Activated naive CD4-positive, alpha-beta T cell treated with anti-CD3 and anti-CD28 coated beads, Interleukin-2, amount 50 U/mL, for 72 hours (primary cell): ENCODE results near the gene UBE2N. TPM values are rescaled to one million over a fixed set of nuclear protein-coding genes. Genes with fewer than 3 reads are reported as not detected.
"Not testable (repeated sequence)": the region's sequence is repeated elsewhere in the genome, so short reads cannot be mapped to it uniquely, and the experiment has no call there.

Experiments
- ATAC-seq, 2 donors: fragments of 150-1000 bp; cut with Tn5 transposase; 2 replicates each; pipeline ENCODE4 v1.10.0; 2021; ENCODE audit warnings: mild to moderate bottlenecking in 2 of 2, moderate library complexity in 2 of 2
- DNase-seq, 2 donors: peaks; one replicate each; pipeline ENCODE4 v3.0.0; 2021 to 2022; ENCODE audit warnings: low spot score in 2 of 2
- H3K27ac Mint-ChIP-seq, 2 donors: one replicate each; pipeline ENCODE4 v1.8.0; 2022; ENCODE audit warnings: mild to moderate bottlenecking in 2 of 2, mixed read lengths in 2 of 2
- H3K36me3 Mint-ChIP-seq, 2 donors: one replicate each; pipeline ENCODE4 v1.8.0; 2022; ENCODE audit warnings: mixed read lengths in 2 of 2
- H3K9me3 Mint-ChIP-seq, 2 donors: one replicate each; pipeline ENCODE4 v1.8.0; 2022; ENCODE audit warnings: mixed read lengths in 2 of 2
- total RNA-seq, 2 donors: library from RNA; stranded (reverse); gene quantifications; one replicate each; pipeline ENCODE4 v1.2.3, GENCODE V29; 2022

Gene UBE2N
- total RNA-seq, 2 donors from 2014 or later: 164 to 188 TPM

DNA sequence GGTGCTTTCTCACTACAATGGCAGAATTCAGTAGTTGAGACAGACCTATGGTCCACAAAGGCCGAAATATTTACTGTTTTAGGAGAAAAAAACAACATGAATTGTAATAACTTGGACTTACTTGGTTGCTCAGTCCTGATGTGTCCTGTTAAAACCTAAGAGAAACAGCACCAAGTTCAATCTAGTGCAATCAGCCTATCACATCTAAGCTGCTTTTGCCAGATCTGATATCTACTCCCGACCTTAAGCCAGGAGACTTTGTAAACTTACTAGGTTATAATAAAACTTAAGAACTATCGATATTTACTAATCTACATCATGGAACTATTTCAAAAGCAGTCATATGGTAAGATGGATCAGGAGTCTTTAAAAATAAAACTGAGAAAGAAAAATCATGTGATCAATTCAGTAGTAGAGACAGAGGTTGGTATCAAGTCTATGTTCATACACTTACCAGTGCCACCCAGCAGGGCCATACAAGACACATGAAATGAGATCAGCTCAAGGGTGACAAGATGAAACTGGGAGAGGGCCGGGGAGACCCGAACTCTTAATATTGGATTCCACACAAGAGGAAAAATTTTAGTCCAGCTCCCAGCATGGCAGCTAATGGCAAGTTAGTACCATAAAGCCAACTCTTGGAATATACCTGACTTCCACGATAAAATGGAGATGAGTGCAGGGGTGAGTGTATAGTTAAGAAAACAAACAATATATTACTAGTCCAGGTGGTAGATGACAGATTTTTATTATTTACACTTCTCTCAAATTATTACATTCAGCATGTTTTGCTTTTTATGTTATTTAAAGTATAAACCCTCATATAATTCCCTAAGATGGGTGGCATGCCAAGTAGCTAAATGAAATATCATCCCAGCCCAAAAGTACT is 36.5 kb downstream of the UBE2N start:
- peak overlapping the region; percentile 10 to 63 for H3K27ac Mint-ChIP-seq
- ATAC-seq: no peak

DNA sequence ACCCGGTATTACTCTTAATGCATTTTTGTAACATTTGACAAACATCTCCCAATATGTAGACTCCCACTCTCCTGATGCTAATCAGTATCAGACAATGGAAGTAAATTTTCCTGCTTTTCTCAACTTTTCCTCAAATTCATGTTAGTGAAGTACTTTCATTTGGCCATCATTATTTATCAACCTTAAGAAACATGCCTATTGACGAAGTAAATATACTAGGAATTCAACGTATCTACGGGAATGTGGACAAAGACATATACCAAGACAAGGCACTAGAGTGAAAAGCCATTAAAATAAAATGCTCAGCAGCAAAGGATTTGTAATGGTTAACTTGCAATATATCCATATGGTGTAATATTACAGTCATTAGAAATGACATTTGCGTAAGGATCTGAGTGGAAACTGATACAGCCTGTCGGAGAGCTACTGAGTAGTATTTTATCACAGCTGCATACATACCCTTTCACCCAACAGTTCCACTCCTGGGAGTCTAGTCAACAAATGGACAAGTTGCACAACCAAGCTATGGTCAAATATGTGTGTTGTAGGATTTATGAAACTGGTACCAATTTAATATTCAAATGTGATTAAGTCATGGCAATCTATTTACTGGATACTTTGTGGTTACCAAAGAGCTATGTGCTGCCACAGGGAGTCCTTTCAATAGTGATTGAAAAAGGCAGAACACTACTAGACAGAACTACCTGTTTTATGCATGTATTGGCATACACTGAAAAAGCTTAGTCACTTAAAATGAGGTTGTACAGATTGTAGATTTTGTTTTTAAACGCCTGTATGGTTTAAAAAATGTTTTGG is 37.6 kb downstream of the UBE2N start:
- H3K9me3 Mint-ChIP-seq: no peaks in the 10 kb centered on the region
- no peak for DNase-seq
- ATAC-seq: no peak
- H3K36me3 Mint-ChIP-seq: peaks cover 0 to 24% of the 10 kb centered on the region in 2 donors
- H3K27ac Mint-ChIP-seq: peak overlapping the region in 1 of 2 donors; percentile 63

More for the DNA sequence above, 36.5 kb downstream of the UBE2N start:
- Mint-ChIP-seq H3K36me3 (peaks cover 0 to 30% of the 10 kb centered on the region in 2 donors), H3K9me3 (no peaks in the 10 kb centered on the region)
- DNase-seq: no peak

DNA sequence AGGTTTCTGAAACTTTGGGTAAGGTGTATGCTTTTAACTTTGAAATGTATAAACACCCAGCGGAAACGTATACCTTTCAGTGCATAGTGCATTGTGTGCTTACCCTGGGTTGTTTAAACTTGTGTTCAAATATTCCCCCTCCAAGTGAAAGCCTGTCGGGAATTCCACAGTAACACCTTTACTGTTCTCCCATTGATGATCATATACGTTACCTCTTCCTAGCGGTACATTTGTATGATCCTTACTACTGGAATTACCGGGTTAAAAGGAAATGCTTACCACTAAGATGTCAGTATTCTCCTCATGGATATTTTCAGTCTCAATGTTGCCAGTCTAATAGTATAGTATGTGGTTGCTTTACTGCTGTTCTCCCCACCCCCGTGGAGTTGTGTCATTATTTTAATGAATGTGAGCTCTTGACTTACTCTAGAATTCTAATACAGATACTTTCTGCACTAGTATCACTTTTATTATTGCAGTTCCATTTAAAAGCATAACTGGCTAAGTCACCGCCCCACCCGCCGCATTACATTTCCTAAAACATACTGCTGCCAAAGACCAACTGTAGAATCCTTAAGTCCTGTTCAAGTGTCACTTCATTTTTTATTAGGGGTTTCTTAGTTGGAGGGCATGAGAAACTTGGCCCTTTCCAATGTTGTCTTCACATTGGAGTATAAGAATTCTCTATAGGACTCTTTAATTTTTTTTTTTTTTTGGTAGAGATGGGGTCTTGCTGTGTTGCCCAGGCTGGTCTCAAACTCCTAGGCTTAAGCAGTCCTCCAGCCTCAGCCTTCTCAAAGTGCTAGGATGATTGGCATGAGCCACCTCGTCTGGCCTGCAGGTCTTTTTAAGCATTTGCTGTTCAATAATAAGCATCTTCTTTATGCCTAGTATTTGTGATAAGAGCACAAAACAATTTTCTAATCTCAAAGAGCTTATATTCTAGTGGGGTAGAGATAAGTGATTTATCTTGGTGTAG is 39.1 kb downstream of the UBE2N start:
- Mint-ChIP-seq H3K27ac (peak overlapping the region; percentile 6 to 65), H3K36me3 (peaks cover 4 to 14% of the 10 kb centered on the region in 2 donors), H3K9me3 (no peaks in the 10 kb centered on the region)
- peak in 1 of 2 donors; percentile 45 for ATAC-seq
- no peak for DNase-seq

DNA sequence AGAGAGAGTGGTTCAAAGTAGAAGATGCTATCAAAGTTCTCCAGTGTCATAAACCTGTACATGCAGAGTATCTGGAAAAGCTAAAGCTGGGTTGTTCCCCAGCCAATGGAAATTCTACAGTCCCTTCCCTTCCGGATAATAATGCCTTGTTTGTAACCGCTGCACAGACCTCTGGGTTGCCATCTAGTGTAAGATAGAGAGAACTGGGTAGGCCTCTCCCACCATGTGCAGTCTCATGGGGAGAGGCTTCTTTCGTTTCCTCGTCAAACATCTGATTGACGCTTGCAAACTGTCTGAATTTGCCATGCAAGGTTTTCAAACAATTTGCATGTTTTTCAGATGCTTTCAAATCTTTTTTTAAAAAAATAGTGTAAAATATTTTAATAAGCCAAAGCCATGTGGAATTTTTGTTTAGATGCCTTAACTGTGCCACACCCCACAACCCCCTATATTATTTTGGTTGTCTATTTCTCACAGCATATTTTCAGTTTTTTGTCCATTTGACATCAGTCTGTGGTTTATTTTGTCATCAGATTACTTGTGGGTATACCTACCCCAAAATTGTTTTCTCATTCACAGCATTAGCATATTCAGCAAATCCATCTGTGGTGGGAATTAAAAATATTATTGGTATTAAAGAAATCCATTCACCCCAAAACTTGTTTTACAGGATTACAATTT is 42.4 kb downstream of the UBE2N start:
- peak; percentile 92 to 100 for ATAC-seq
- H3K36me3 Mint-ChIP-seq, H3K9me3 Mint-ChIP-seq, DNase-seq, H3K27ac Mint-ChIP-seq: not testable (repeated sequence)

DNA sequence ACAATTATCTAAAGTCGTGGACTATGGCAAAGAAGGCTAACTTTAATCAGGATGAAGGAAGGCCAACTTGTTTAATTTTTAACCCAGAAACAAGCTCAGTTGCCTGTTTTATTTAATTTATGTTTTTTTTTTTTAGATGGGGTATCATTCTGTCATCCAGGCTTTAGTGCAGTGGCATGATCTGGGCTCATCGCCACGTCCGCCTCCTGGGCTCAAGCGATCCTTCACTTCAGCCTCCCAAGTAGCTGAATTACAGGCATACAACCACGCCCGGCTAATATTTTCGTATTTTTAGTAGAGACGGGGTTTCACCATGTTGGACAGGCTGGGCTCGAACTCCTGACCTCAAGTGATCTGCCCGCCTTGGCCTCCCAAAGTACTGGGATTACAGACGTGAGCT is 44.3 kb downstream of the UBE2N start:
- Mint-ChIP-seq H3K36me3 (peaks cover 4 to 7% of the 10 kb centered on the region in 2 donors), H3K27ac (peak overlapping the region; percentile 54 to 72), H3K9me3 (no peaks in the 10 kb centered on the region)
- no peak for DNase-seq
- ATAC-seq: no peak

DNA sequence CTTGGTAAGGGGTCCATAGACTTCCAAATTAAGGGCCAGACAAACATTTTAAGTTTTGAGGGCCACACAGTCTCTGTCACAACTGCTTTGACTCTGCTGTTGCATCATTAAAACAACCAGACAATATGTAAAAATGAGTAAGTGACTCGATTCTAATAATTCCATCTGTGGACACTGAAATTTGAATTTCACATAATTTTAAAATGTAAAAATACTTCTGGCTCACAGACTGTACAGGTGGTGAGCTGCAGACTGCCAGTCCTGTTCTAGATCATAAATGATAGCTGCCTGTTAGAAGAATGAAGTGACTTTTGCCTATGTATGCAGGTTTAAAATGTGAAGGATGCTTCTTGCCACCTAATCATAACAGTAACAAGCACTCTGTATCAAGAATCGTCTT is 48.3 kb downstream of the UBE2N start:
- H3K27ac Mint-ChIP-seq: peak overlapping the region in 1 of 2 donors; percentile 9
- DNase-seq (no peak), ATAC-seq (no peak)
- H3K36me3 Mint-ChIP-seq: peaks cover 0 to 26% of the 10 kb centered on the region in 2 donors
- H3K9me3 Mint-ChIP-seq: no peaks in the 10 kb centered on the region

DNA sequence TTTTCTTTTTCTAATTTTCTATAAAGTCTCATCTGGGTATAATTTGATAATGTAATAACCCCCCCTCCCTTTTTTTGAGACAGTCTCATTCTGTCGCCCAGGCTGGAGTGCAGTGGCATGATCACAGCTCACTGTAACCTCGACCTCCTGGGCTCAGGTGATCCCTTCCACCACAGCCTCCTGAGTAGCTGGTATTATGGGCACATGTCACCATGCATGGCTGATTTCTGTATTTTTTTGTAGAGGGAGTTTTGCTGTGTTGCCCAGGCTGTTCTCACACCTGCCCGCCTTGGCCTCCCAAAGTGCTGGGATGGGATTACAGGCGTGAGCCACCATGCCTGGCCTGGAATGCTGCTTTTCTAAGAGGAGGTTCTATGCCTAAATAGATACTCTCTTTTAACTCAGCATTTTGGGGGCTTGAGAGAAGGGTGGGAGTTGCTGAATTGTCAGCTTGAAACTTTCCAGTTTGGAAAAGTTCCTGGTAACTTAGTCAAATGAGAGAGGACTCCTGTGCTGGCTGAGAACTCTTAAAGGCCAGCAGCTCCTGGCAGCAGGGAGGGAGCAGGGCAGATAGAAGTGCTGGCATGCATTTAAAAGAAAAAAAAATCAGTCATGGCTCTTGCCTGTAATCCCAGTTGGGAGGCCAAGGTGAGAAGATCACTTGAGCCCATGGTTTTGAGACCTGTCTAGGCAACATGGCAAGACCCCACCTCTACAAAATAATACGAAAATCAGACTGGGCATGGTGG is 51.0 kb downstream of the UBE2N start:
- DNase-seq (no peak), ATAC-seq (no peak)
- H3K36me3 Mint-ChIP-seq: peaks cover 0 to 39% of the 10 kb centered on the region in 2 donors
- H3K27ac Mint-ChIP-seq: no peak overlapping the region
- no peaks in the 10 kb centered on the region for H3K9me3 Mint-ChIP-seq

DNA sequence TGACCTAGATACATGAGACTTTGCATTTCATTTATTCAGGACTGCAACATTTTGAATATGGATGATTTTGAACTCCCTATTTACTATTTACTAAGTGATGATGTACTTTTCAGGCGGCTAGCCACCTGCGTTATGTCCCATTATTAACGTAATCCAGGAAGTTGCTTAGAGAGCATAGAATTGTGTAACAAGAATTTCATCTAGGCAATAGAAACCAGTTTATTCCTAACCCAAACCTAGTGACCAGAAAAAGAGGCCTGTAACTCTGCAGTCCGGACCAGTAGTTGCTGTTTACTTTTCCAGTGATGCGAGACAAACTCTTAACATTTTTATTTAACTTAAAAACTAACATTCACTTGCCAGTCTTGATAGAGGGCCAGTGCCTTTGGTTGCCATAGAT is 51.7 kb downstream of the UBE2N start:
- DNase-seq: no peak
- Mint-ChIP-seq H3K36me3 (peaks cover 5 to 46% of the 10 kb centered on the region in 2 donors), H3K27ac (no peak overlapping the region), H3K9me3 (no peaks in the 10 kb centered on the region)
- ATAC-seq: no peak

DNA sequence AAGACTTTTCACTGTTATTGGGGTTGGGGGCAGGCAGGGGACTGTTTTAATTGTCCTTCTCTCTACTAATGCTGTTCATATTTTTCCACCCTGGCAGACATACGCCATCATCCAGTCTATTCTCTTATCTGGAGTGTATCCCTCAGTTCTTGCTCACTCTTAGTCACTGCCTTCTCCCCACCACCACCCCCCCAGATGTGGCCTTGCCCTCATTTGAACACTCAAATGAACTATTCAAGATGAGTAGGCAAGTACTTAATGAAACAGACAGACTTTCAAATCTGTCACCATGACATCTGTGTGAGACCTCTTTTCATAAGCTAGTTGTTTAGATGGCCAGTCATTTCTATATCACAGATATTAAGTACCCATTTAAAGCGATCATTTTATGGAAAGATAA is 54.0 kb downstream of the UBE2N start:
- H3K9me3 Mint-ChIP-seq: no peaks in the 10 kb centered on the region
- peak overlapping the region; percentile 43 to 84 for H3K27ac Mint-ChIP-seq
- peak in 1 of 2 donors; percentile 62 for DNase-seq
- peaks cover 6 to 49% of the 10 kb centered on the region in 2 donors for H3K36me3 Mint-ChIP-seq
- ATAC-seq: peak; percentile 94

DNA sequence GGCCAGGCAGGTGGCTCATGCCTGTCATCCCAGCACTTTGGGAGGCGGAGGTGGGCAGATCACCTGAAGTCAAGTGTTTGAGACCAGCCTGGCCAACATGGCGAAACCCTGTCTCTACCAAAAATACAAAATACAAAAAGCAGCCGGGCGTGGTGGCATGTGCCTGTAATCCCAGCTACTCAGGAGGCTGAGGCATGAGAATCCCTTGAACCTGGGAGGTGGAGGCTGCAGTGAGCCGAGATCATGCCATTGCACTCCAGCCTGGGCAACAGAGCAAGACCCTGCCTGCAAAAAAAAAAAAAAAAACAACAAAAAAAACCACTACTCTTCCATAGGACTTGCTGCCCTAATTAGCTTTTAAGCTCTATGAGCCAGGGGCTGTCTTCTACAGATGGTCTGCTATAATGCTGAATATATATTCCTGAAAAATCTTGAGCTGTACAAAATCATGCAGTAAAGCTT is 59.7 kb downstream of the UBE2N start:
- H3K9me3 Mint-ChIP-seq, DNase-seq, ATAC-seq: not testable (repeated sequence)
- Mint-ChIP-seq H3K36me3 (peaks cover 36 to 39% of the 10 kb centered on the region in 2 donors), H3K27ac (peak overlapping the region in 1 of 2 donors; percentile 99)

DNA sequence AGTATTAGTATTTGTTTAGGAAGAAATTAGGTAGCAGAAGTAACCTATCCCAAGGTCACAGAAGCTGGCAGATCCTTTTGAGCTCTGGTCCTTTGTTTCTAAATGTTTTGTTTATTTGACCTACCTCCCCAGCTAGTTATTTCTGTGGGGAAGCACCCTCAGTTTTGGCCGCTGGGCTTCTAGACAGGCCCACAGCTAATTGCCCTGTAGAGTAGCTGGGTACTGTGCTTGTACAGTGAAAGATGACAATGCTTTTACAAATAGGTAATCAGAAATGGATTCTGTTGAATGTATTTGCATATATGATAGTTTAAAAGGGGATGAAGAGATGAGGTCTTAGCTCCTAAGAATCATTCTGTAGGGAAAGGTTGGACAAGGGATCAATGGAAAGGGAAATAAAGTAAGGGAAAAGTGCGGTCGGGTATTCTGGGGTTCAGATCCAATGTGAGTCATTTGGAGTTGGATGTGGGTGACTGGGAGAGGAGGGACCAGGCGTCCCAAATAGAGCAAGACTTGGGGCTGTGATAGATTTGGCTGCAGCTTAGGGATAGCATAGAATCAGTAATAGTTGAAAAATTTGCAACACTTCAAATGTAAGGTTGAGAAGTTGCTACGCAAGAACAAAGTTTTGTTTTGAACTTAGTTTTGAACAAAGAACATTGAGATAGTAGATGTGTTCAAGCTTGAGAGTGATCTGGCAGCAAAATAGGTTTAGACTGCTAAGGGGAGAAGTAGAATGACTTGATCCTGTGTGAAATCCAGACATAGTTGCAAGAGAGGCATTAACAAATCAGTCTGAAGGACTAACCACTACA is 60.4 kb downstream of the UBE2N start:
- Mint-ChIP-seq H3K27ac (peak overlapping the region; percentile 47 to 99), H3K36me3 (peaks cover 36 to 38% of the 10 kb centered on the region in 2 donors), H3K9me3 (no peaks in the 10 kb centered on the region)
- no peak for DNase-seq
- no peak for ATAC-seq

DNA sequence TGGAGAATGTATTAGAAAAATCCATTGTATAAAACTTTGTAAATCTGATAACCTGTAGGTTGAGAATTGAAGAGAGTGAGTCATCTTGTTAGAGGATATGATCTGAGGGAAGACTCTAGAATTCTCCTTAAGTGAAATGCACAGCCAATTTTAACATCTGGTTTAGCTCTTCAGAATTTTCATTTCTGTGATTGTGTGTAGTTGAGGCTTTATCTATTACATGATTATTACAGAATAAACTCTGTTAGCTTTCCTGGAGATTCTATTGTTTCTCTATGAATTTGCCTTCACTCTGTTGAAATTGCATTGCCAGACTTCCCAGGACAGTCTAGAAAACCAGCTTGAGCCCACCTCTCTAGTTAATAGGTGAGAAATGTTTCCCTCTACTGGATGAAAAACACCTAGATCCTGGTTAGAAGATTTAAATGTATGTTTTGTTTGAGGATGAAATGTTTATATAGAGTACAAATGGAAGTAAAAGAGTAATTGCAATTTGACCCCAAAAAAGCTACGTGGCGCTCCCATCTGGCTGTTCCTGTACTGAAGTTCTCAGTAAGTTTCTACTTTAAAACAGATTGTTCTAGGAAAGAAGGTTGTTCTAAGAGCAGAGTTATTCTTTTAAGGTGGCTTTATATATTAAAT is 61.1 kb downstream of the UBE2N start:
- DNase-seq (no peak), ATAC-seq (no peak)
- Mint-ChIP-seq H3K9me3 (no peaks in the 10 kb centered on the region), H3K36me3 (peaks cover 36 to 38% of the 10 kb centered on the region in 2 donors), H3K27ac (peak overlapping the region; percentile 99 to 100)

DNA sequence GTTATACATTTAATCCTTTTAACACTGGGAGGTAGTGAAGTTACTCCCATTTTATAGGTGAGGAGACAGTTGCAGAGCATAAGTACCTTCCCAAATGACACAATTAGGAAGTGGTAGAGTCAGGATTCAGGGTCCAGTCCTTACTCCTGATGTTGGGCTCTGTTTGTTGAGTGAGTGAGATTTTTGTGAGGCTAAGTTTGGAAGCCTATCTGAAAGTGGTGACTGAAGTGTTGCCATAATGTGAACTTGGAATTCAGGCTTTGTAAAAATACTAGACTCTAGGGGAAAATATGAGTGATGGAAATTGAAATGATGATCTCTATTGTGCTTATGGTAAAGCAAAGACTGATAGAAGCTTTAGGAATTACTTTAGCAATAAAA is 61.8 kb downstream of the UBE2N start:
- DNase-seq (no peak), ATAC-seq (no peak)
- H3K9me3 Mint-ChIP-seq: no peaks in the 10 kb centered on the region
- peaks cover 31% of the 10 kb centered on the region in 2 donors for H3K36me3 Mint-ChIP-seq
- H3K27ac Mint-ChIP-seq: peak overlapping the region; percentile 99 to 100
